ENCODE results near the gene ZNF423. TPM values are rescaled to one million over a fixed set of nuclear protein-coding genes. Genes with fewer than 3 reads are reported as not detected.

The ZNF423 gene
- total RNA-seq, 1 experiment from 2014 or later = 0.97 TPM

DNA sequence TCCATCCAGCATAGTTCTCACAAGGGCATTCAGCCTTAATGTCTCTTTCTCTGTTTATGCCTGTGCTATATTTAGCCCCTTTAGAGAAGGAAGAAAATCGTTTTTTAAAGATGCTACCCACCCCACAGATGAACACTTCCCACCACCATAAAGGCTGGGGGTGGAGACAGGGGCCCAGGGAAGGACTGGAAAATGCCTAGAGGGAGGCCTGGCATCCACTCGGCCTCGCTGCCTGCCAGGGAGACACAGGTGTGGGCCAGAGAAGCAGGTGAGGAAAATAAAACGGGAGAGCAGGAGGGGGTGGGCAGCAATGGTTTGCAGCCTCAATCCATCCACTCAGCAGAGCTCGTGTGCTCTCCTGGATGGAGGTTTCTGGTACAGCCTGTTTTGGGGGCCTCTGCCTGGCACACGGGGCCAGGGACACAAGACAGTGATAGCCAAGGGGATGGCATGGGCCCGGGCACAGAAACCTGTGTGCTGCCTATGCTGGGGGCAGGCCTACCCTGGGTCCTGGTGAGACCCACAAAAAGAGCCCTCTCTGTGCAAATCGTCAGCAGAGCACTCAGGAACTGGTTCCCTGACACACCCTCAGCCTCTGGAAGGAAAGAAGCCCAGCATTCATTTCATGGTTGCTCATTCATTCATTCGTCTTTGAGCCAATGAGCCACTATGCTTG, 360.9 kb downstream of the ZNF423 start:
- DNase-seq (ENCODE audit: low spot score) = no peak

DNA sequence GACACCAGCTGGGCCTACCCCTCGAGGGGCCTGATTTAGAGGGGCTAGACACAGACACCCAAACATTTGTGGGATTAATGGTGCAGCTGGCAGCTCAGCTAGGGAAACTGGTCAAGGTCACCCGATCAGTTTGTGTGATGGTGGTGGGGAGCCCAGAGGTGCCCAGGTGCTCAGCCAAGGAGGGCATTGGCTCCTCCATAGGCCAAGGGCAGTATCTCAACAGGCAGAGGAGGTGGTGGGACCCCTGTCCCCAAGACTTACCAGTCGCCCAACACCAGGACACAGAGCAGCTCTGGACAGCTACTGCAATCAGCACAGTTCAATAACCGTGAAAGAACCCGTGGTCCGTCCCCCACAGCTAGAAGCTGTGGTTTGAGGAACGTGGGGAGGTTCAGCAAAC, 361.4 kb downstream of the ZNF423 start:
- DNase-seq (ENCODE audit: low spot score) = no peak

DNA sequence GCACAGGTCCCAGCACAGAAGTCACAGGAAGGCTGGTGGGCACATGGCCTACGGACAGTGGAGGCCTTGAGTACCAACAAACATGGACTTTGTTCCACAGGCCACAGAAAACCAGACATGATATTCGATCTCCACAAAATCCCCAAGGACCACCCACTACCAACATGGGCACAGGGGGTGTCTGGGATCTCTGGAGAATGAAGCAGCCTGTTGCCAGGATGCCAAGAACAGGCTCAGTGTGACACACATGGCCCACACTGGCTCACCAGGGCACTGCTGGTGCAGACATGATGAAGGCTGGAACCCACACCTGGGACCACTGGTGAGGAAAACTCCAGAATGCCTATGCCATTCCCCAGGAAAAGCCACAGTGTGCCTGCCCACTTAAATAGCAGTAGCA, 362.1 kb downstream of the ZNF423 start:
- DNase-seq (ENCODE audit: low spot score) = no peak

DNA sequence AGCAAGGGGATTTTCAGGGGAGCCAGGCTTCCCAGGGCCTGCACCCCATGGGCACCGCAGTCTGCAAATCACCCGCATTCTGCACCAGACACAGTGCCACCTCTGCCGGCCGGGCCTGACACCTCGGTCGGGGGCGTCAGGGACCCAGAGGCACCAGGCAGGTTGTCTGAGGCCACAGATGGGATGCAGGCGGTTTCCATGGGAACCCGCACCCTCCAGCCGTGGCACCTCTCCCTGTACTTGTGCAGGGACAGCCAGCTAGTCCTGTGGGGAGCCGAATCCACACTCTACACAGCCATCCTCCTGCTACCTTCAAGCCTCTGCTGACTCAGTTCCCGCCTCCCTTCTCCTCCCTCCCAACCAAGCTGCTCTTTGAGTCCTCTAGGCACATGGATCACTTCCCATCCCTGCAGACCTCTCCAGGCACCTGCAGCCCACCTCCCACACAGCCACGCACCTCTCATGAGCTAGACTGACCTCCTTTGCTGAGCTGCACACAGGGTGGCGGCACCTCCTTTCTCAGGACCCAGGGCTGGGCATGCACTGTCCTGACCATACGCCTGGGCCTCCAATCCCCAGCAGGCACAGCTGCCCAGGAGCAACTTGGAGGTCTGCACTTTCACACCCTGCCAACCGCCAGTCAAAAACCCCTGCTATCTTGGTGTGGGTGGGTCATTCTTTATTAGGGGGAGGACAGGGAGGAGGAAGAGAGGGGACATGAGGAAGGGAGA, 362.9 kb downstream of the ZNF423 start:
- no peak for DNase-seq (ENCODE audit: low spot score)

DNA sequence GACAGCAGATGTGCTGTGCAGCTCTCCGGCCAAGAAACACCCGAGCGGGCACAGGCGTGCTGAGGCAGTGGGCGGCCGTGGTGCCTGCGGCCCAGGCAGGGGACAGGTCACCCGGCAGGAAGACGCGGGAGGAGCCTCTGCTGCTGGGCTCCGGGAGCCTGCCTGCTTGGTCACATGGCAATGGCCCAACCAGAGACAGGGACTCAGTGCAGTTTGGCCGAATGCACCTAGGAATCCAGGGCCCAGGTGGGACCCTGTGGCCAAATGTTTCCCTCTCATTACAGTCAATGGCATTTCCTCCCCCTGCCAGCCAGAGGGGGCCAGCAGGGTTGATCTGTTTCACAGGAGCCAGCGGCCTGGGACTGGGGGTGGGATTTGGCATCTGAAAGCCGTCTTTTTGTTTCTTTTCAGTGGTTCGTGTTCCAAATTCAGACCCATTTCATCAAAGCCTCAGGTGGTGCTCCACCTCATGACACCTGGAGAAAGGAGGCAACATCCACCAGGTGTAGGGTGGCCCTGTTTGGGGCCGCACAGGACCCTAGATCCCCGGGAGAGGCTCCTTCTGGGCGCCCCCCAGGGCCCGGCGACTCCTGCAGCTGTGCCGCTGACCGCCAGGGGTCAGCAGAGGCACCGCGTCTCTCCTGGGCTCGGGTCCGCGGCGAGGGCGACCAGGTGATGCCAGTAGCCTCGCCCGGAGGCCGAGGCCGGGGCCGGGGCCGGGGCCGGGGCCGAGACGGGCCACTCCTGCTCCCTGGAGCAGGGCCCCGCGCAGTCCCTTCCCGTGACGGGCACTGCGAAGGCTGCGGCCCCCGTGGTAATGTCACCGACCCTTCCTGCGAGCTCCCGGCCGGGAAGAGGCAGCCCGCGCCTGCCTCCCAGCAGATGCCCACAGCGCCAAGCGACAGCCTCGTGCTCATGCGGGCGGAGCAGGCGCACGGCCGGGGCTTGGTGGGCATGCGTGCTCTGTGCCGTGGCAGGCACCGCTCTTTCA, 363.8 kb downstream of the ZNF423 start:
- DNase-seq (ENCODE audit: low spot score) = no peak

DNA sequence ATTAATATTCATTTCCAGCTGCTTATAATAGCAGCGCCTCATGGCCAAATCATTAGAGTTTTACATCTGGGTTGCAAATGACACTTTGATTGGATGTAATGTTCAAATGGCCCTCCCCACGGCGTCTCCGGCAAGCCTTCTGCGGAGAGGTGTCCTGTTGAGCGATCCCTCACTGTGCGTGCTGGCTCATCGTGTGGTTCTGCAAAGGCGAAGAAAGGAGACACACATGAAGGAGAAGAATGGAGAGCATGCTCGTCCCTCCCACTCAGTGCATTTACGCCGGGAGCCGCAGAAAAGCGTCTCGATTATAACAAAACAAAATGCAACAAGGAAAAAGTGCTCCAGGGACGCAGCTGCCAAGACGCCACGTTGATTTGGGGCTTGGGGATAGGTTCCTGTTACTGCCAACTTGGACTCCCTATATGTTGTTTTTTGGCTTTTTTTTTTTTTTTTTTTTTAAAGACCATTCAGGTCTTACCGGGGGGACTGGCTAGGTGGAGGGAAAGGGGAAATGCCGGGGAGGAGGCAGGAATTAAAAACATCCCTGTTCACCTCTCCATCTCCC, 364.7 kb downstream of the ZNF423 start:
- DNase-seq (ENCODE audit: low spot score) = no peak

DNA sequence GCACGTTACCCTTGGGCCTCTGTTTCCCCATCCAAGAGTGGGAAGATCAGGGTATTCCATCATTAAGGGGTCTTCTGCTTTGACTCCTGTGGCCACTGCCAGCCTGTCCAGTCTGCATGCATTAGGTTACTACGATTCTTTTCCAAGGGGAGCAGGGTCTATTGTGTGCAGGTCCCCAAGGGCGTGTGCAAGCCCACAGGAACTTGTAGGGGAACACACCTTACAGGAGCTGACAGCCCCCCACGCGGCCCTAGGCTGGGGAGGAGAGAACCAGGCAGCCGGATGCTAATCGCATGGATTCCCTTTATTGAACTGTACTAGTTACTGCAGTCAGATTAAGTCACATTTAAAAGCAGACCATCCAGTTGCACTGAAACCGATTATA, 365.6 kb downstream of the ZNF423 start:
- no peak for DNase-seq (ENCODE audit: low spot score)

DNA sequence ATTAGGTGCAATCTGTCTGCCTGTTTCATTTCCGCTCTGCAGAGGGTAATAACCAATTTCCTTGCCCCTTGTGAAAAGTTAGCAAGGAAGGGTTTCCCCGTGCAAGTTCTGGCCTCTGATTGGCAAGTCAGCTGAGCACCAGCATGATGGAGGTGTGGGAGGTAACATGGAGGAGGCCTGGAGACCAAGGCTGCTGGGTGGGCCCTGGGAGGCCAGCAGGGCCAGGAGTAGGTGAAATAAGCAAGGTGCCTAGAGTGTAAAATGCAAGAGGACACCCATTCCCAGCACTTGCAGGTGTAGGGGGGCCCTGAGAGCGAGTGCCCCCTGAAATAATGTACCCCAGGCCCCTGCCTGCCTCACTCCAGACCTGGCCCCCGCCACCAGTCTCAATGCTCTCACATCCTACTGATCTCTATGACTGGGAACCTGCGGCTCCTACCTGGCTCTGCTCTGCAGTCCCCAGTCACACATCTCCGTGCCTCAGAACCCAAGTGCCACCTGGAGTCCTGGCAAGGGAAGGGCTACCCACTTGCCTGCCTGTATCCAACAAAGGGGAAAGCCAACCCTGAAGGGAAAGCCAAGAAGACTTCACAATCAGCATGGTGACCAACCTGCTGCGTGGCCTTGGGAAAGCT, 366.1 kb downstream of the ZNF423 start:
- DNase-seq (ENCODE audit: low spot score) = no peak

DNA sequence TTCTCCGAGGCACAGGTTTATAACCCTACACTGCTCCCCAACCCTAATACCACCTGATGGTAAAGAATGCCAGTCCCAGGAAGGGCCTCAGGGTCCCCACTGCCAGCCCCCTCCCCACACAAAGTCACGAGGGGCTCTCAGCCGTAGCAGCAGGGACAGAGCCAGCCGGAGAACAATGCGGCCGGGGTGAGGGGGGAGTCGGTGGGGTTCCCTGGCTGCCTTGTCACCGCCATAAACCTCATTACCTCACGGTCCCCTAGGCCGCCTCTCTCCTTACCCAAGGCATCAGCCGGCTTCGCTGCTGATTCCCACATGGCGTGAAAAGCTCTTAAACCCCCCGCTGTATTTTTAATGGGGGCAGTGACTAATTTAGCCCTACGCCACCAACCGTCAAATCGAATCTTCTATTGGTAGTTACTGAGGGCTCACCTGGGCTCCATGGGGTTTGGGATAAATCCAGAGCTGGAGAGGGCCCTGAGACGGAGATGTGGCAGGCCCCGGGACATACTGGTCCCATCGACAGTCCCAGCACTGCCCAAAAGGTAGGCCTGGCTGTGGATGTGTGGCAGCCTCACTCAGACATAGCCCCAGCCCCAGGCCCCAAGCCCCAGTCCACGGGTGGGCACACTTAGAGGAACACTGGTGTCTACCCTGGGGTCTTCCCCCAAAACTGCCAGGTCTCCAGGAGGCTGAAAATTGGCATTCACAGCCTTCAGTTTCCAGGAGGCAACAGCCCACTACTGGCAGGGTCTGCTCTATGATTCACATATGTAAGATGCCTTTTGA, 367.0 kb downstream of the ZNF423 start:
- DNase-seq (ENCODE audit: low spot score) = no peak

DNA sequence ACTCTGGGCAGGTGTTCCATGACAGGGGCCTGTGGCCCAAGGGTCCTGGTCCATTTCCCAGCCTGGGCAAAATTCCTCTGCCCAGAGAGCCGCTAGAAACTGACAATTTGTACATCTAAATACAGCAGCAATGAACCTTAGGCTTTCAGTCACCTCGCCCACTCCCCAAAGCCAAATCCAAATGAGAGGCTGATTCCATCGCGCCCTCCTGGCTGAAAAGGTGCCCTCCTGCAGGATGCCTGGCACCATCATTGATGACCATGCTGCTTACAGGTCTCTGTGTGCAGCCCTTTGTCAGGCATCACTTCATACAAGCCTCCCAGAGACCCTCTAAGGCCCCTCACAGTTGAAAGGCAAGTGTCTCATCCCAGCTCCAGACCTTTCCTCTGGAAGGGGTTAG, 367.6 kb downstream of the ZNF423 start:
- no peak for DNase-seq (ENCODE audit: low spot score)

DNA sequence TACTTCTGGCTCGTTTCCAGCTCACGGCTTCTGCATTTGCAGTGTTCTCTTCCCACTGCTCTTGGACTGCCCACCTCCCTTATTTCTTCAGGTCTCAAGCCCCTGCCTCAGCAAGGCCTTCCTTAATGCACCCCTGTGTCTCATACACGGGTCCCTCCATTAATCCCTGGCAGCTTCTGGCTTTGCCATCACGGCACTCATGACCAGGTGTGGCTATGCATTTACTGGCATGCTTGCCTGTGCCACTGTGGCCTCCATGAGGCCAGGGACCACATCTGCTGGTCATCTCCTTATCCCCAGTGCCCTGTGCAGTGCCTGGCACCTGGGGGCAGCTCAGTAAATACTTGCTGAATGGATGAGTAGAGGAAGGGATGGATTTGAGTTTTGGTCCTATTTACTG, 368.2 kb downstream of the ZNF423 start:
- DNase-seq (ENCODE audit: low spot score) = no peak

DNA sequence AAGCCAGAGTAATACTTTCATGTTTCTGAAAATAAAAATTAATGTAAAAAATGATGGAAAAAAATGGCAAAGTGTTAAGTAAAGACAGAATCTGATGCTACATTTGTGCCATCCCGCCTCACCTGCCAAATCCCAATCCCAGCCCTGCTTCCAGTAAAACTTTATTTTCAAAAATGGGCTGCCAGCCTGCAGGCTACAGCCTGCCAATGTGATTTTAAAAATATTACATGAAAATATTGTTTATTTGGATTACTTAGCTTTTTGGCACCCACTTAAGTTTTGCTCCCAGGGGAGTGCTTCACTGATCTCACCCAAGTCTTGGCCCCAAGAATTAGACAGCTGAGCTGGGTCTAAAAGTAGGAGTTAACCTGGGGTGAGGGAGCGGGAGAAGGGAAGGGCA, 369.5 kb downstream of the ZNF423 start:
- DNase-seq (ENCODE audit: low spot score) = no peak

DNA sequence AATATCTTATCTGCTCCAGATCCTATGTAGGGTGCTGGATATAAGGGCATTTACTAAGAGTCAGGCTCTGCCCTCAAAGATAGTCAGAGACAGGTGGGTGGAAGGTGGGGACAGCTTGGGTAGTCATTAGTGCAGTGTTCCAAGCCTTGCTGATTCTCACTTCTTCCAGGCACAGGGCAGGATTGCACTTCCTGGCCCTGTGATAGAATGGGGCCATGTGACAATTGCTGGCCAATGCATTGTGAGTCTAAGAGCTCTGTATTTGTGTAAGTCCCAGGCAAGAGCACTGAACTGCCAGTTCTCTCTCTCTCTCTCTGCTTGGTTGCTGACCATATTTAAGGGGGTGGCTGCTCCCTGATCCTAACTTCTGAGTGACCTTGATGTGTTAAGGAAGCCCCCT, 370.2 kb downstream of the ZNF423 start:
- DNase-seq (ENCODE audit: low spot score) = no peak

DNA sequence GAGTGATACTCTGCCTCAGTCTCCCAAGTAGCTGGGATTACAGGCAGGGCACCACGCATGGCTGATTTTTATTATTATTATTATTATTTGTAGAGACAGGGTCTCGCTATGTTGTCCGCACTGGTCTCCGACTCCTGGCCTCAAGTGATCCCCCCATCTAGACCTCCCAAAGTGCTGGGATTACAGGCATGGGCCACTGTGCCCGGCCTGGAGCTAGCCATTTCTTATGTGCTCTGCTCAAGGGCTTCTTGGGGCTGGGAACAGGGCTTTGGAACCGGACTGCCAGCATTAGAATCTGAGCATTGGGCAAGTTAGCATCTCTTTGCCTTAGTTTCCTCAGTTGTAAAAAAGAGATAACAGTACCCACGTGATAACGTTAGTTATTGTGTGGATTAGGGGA, 371.0 kb downstream of the ZNF423 start:
- DNase-seq (ENCODE audit: low spot score) = no peak

DNA sequence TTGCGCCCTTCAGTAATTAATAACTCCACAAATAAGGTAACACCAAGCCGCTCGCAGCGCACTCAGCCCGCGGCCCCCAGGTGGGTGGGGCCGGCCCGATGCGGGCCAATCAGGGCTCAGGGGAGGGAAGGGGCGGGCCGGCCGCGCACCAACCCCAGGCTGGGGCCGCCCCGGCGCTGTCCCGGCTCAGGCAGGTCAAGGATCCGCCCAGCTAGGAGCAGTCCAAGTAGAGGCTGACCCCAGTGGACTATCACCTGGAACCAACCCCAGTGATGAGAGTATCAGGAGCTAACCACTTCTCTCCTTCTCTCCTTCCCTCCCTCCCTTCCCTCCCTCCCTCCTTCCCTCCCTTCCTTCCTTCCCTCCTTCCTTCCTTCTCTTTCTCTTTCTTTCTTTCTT, 371.5 kb downstream of the ZNF423 start:
- no peak for DNase-seq (ENCODE audit: low spot score)

DNA sequence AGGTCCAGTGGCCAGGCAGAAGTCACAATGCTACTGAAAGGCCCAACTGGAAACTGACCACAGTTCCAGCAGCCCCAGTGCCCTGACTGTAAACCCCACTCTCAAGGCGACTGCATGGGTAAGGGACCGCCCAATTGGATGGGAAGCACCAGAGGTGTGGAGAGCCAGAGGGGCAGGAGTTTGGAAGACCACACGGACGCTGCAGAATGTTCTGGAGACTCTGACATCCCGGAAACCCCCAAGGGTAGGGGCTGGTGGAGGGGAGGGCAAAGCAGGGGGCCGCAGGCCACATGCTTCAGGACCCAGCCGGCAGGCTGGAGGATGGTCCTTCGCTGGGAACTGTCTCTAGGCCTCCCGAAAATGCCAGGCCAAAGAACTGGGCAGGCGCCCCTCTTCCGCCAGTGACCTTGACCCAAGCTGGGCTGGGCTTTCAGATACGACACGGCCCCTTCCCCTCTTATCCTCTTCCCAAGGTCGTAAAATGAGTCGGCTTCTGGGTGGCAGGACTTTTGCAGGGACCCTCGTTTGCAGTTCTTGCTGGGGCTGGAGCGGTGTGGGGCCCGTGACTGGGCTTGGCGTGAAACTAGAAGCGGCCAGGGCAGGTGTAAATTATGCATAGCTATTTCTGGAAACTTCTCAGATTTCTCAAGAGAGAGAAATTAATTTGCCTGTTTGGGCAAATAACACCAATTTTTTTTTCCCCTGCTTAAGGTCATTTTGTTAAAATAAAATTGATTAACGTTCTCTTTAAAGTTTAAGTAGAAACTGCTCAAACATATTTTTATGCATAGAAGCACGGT, 372.1 kb downstream of the ZNF423 start:
- DNase-seq (ENCODE audit: low spot score) = no peak

DNA sequence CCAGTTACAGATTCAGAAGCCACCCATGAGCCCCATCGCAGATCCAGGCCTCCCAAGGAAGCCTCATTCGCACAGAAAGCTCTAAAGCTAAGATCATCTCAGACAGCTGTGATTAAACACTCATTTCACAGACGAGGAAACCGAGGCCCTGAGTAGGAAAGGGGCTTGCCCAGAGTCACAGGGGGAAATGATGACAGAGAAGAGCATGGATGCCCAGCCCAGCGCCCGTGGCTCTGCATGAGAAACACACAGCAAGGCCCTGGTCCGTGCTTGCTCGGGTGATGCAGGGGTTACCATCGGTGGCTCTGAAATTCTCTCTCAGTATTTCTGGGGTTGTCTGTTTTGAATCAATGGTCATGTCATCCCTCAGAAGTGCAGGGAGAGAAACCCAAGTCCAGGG, 372.7 kb downstream of the ZNF423 start:
- no peak for DNase-seq (ENCODE audit: low spot score)

DNA sequence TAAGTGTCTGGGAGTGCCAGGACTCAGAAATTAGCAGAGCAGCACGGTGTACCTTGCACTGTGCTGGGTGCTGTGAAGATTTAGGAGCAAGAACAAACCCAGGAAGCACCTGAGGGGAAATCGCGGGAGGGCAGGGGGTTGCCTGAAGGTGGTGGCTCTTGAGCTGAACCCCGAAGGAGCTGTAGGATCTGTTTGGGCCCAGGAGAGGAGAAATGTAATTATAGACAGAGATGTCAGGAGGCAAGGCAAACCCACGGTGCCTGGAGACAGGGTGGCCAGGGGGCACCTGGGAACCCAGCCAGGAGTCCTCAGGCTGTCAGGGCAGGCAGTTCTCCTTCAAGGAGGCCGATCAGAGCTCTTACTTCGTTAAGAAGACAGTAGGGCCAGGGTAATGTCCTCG, 373.2 kb downstream of the ZNF423 start:
- no peak for DNase-seq (ENCODE audit: low spot score)

DNA sequence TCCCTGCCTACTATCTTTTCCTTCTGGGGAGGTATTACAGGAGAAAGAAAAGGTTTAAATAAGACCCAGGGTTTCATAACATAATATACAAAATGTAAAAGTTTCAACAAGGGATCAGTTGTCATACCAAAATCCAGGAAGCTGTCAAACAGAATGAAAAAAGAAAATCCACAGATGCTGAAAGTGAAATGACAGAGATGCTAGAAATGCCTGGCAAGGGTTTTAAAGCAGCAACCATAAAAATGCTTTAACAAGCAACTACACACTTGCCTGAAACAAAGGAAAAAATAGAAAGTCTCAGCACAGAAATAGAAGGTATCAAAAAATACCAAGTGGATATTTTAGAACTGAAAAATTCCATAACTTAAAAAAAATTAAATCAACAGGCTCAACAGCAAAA, 377.3 kb downstream of the ZNF423 start:
- no peak for DNase-seq (ENCODE audit: low spot score)

DNA sequence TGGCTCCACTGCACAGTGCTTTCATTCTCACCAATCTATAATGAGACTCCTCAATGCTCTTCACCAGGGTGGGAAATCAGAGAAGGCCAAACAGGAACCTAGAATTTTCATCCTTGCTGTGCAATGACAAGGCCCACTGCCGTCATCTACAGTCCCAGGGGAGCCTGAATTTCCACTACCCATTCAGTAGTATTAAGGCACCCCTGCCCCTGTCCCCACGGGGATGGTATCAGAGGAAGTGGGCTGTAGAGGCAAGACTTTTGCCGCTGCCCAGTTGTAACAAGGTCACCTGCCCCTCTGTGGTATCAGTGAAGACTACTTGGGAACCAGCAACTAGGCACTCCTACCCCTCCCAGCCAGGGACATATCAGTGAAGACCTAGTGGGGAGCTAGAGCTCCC, 377.8 kb downstream of the ZNF423 start:
- DNase-seq (ENCODE audit: low spot score) = no peak
